Parathyroid adenoma (tissue), 2 donors: ENCODE data around the gene LPP.

Source experiments
- H2AFZ ChIP-seq: fragments of 300-600 bp; sonication (generic); one replicate; pipeline ENCODE4 v1.7.0; 2017; ENCODE audit warnings: antibody characterized with exemption, mild to moderate bottlenecking
- H3K27ac ChIP-seq: fragments of 300-600 bp; sonication (generic); one replicate; pipeline ENCODE4 v1.7.0; 2017
- H3K27me3 ChIP-seq: fragments of 300-600 bp; sonication (generic); one replicate; pipeline ENCODE4 v1.7.0; 2017; ENCODE audit warnings: low read length; ENCODE audit not compliant: control insufficient read depth, insufficient read depth
- H3K36me3 ChIP-seq: fragments of 300-600 bp; sonication (generic); one replicate; pipeline ENCODE4 v1.7.0; 2017; ENCODE audit warnings: low read length; ENCODE audit not compliant: control insufficient read depth, insufficient read depth
- H3K4me1 ChIP-seq: fragments of 300-600 bp; sonication (generic); one replicate; pipeline ENCODE4 v1.7.0; 2017; ENCODE audit warnings: control low read depth
- H3K4me2 ChIP-seq: fragments of 300-600 bp; sonication (generic); one replicate; pipeline ENCODE4 v1.7.0; 2017; ENCODE audit warnings: low read length
- H3K4me3 ChIP-seq: fragments of 300-600 bp; sonication (generic); one replicate; pipeline ENCODE4 v1.7.0; 2017; ENCODE audit warnings: low read depth, low read length
- H3K79me2 ChIP-seq: fragments of 300-600 bp; sonication (generic); one replicate; pipeline ENCODE4 v1.7.0; 2017; ENCODE audit warnings: control low read depth
- H3K9ac ChIP-seq: fragments of 300-600 bp; sonication (generic); one replicate; pipeline ENCODE4 v1.7.0; 2017; ENCODE audit warnings: mild to moderate bottlenecking
- H3K9me3 ChIP-seq: fragments of 300-600 bp; sonication (generic); one replicate; pipeline ENCODE4 v1.7.0; 2017; ENCODE audit warnings: low read length; ENCODE audit not compliant: control insufficient read depth
- CTCF ChIP-seq: fragments of 300-600 bp; sonication (generic); IDR thresholded peaks from one replicate; pipeline ENCODE4 v1.7.0; 2017; ENCODE audit warnings: antibody characterized with exemption, mild to moderate bottlenecking
- donor health status: primary hyperparathyroidism.

Gene LPP

GRCh38 chr3:188151438-188151837 is 2.5 kb upstream of the LPP start:
- H3K4me2 ChIP-seq, result no peak overlapping the region
- TF ChIP-seq CTCF, result no peak
- H3K27me3 ChIP-seq, result no peaks in the 10 kb centered on the region
- H3K9me3 ChIP-seq, result no peaks in the 10 kb centered on the region
- no peak overlapping the region for H3K27ac ChIP-seq
- no peaks in the 10 kb centered on the region for H3K79me2 ChIP-seq
- H3K9ac ChIP-seq, result no peak overlapping the region
- H2AFZ ChIP-seq, result no peak overlapping the region
- H3K4me3 ChIP-seq, result no peak overlapping the region
- peaks cover 3% of the 10 kb centered on the region for H3K4me1 ChIP-seq
- H3K36me3 ChIP-seq, result no peaks in the 10 kb centered on the region

DNA sequence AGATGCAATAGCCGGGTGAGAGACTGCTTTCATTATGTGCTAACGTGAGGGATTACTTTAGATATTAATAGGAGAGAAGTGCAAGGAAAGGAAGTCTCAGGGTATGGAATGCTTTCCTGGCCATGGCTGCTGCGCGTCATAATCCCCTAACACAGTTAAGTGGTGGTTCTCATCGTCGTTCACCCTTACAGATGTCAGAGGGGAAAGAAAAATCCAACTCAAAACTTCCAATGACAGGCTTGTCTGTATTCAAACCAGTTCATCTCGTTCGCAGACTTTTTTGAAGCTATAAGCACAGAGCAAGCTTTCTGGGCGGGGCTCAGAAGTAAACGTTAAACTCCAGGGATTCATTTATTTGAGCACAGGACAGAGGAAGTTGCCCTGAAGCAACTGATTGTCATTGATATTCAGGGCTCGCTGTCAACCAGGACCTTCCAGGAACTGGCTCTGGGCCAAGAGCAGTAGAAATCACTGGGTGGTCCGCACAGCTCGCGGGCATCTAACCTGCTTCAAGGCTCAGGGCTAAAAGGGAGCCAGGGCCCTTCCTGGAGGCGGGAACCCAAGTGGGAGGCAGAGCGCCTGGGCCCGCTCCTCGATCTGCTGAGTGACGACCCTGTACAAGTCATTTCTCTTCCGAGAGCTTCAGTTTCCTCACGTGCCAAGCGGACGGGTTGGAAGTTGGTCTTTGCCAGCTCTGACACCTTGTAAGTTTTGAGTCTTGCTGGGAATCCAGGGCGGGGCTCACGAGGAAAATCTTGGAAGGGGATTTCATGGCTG is 1.1 kb upstream of the LPP start:
- Histone ChIP-seq H3K27ac (peak overlapping the region; percentile 80), H2AFZ (peak overlapping the region; percentile 84), H3K9ac (no peak overlapping the region), H3K9me3 (no peaks in the 10 kb centered on the region), H3K27me3 (no peaks in the 10 kb centered on the region), H3K36me3 (no peaks in the 10 kb centered on the region), H3K79me2 (no peaks in the 10 kb centered on the region), H3K4me3 (peak overlapping the region; percentile 85), H3K4me2 (peak overlapping the region; percentile 75), H3K4me1 (peaks cover 5% of the 10 kb centered on the region)
- no peak for TF ChIP-seq CTCF

DNA sequence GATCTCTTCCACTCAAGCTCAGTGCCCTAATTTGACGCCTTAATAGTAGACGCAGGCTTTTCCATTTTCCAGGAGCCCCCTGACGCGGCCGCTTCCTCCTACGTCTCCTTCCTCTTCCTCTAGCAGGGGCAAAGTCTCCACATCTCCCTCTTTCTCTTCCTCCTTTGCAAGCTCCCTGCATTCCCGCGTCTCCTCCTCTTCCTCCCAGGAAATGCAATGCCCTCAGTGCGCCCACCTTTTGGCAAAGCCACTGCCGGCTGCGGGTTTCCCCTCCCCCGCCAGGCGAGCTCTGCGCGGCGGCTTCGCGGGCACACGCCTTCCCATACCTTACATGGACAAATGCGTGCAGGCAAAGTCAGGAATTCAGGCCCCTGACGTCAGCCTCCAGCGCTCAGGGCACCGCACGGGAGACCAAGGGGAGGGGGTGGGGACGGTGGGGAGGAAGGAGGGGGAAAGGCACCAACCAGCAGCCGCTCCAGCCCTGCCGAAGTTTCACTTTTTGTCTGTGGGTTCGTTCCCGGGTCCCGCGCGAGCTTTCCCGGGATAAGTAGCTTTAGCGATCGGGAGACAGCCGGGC is 432 bp upstream of the LPP start:
- Histone ChIP-seq H3K9ac (no peak overlapping the region), H3K79me2 (no peaks in the 10 kb centered on the region), H3K9me3 (no peaks in the 10 kb centered on the region), H2AFZ (peak overlapping the region; percentile 84), H3K4me1 (peaks cover 9% of the 10 kb centered on the region), H3K36me3 (no peaks in the 10 kb centered on the region), H3K4me2 (peak overlapping the region; percentile 75), H3K27ac (peak overlapping the region; percentile 80), H3K27me3 (no peaks in the 10 kb centered on the region), H3K4me3 (peak overlapping the region; percentile 85)
- TF ChIP-seq CTCF, result no peak

DNA sequence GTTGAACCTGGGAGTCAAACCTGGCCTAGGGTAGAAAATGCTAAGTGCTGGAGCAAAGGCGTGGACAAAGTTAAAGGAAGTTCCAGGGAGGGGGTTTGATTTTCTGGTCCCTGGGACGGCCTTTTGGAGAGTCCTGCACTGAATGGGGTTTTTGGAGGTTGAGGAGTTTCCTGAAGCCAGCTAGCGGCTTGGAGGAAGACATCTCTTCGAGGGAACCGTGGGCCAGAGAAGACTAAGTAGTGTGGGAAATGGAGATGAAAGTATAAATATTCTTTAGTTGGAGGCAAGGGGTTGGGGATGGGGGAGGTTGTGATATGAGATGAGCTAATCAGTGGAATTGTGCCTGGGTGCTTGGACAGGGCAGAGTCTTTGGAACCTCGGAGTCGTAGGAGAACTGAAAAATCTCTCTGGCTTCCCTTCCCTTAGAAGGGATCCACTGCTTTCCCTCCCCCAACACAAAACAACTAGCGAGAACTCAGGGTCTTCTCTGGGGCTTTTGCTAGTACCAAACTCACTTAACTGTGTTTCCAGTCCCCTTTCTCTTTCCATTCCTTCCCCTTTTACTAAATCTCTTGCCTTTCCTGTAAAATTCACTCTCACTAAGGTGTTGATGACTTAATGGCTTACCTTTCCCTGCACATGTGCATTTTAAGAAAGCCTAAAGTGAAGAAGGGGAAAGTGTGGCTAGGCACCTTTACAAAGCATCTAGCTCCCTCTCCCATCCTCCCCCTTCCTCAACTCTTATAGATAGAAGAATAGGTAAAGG is 1.0 kb downstream of the LPP start:
- Histone ChIP-seq H3K4me3 (peak overlapping the region; percentile 85), H3K9me3 (no peaks in the 10 kb centered on the region), H3K4me2 (peak overlapping the region; percentile 75), H3K36me3 (no peaks in the 10 kb centered on the region), H3K4me1 (peaks cover 14% of the 10 kb centered on the region), H3K9ac (peak overlapping the region; percentile 81), H3K27ac (peak overlapping the region; percentile 80), H3K79me2 (no peaks in the 10 kb centered on the region), H3K27me3 (no peaks in the 10 kb centered on the region), H2AFZ (peak overlapping the region; percentile 97)
- no peak for TF ChIP-seq CTCF
